GM21423 (cell line): ENCODE measurements around the gene GPRC5B.

Experiments
- ATAC-seq: cut with Tn5 transposase; IDR thresholded peaks from one replicate; pipeline ENCODE4 v1.9.1; 2021; ENCODE audit warnings: mild to moderate bottlenecking, moderate library complexity; ENCODE audit not compliant: unreplicated experiment

Gene GPRC5B

DNA sequence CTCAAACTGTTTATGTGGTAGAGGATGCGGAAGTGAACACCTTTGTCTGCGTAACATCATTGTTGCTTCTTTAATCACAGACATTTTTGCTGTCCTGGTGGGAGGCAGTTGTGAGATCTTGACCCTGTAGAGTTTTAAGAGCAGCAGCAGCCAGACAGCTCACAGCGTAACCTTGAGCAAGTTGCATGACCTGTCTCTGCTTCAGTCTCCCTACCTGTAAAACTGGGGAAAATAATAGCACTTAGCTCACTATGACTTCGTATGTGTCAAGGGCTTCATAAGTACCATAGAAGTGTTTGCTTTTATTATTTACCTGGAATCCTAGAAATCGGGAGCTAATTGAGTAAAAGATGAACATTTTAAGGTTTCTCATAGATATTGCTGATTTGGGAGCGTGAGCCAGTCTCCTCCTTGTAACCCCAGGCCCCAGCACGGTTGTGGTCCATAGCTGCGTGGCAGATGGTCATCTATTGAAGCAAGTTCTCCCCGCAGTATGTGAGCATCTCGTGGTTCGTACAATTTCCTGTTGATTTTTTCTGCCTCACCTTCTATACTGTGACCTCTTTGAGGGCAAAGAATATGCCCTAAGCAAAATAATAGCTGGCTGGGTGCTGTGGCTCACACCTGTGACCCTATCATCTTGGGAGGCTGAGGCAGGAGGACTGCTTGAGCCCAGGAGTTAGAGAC, 34.4 kb downstream of the GPRC5B start:
- no peak for ATAC-seq

DNA sequence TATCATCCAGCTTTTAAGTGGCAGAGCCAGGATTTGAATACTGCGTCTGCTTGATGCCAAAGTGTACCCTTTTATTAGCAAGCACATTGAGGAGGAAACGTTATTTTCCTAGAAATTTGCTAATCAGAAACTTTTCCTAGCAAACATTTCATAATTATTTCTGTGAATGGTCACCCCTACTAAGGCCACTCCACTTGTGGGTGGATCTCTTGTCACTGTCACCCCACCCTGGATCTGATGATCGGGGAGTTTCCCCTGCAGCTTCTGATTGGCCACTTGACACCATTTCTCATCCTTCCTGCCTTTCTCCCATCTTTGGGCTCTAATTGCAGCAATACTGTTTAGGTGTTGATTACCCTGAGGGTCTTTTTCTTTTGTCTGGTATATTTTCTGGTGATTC, 35.9 kb downstream of the GPRC5B start:
- ATAC-seq, result no peak

DNA sequence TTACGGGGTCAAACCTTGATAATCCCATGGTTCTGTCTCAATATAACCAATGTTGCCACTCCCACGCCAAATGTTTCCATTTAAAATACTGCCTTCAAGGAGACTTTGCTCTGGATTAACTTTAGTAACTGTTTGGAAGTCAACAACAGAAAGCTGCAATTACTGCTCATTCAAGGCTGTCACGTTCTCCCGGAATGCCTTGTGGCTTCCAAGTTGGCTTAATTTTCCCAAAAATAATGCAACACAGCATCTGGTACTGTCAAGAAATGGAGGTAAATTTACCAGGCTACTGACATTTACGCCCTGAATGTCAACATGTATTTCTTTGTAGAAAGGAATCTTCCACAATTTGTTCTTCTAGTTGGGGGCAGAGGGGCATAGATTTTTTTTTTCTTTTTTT, 38.2 kb downstream of the GPRC5B start:
- no peak for ATAC-seq

DNA sequence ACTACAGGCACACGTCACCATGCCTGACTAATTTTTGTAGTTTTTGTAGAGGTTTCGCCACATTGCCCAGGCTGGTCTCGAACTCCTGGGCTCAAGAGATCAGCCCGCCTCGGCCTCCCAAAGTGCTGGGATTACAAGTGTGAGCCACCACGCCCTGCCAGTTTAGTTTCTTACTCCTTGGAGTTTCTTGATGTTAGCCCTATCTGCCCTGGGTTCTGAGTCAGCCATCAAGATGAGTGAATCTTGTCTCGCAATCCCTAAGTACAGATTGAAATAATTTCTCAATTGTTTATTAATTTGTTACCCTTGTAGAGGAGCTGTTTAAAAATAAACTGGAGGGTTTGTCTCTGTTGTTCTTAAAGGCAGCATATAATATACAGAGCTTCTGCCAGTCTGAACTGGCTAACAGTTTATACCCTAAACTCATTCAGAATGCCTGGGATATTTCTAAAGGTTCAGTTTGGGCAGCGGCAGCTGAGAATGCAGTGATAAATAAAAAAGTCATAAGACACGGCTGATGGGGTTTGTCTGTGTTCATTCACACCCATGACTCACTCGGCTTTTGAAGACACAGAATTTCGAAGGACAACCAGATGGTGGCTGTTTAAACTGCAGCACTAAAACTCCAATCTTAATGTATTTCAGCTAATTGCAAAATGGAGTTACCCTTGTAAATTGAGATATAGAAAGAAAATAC, 39.6 kb downstream of the GPRC5B start:
- ATAC-seq, result no peak

DNA sequence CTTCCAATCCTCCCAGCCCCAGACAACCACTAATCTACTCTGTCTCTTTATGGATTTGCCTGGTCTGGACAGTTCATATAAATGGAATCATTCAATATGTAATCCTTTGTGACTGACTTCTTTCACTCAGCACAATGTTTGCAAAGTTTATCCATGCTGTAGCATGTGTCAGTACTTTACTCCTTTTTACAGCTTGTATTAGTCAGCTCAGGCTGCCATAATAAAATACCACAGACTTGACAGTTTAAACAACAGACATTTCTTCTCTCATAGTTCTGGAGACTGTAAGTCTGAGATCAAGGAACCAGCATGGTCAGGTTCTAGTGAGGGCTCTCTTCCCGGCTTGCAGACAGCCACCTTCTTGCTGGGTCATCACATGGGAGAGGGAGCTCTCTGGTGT, 41.3 kb downstream of the GPRC5B start:
- ATAC-seq, result no peak

DNA sequence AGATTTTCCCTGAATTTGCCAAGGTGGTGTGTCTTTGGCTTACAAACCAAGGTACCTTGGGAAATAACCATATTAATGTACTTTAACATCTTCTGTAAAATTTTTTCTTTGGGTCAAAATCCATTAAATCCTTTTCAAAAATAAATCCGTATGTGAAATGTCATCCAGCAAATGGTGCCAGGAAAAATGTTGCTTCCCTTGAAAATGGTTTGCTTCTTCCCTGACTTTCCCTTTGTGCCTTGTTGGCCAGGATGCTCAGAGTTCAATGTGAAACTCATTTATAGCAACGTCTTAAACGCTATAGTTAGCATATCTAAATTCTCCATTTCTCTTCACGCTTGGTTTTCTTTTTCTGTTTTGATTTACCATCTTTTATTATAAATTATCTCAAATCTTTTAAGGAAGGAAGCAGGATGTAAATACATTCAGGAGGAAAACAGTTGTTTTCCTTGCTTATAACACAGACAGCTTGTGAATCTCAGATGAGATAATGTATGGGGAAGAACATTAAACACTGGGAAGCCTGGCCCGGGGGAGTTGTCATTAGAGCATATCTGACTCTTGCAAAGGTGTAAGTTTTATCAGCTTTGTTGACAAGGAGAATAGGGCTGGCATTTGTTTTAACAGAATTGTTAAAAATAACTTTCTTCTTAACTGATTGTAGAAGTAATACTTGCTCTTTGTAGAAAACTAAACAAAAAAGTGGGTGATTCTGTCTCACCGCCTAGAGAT, 42.1 kb downstream of the GPRC5B start:
- ATAC-seq, result no peak

DNA sequence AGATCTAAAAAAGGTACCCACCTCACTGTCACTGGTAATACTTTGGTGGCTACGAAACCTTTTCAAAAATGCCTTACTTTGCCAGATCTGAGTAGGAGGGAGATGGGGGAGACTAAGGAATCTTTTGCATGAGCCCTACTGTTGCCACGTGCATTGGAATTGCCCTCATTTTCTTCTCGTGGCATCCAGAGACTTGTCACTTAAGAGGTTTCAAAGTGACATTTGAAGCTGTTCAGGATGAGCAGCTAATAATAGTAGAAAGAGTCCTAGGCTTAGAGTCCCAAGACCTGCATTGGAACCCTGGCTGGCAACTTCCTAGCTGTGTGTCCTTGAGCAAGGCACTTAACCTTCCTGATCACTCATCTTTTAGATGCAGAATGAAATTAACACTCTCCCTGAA, 43.5 kb downstream of the GPRC5B start:
- ATAC-seq, result no peak

DNA sequence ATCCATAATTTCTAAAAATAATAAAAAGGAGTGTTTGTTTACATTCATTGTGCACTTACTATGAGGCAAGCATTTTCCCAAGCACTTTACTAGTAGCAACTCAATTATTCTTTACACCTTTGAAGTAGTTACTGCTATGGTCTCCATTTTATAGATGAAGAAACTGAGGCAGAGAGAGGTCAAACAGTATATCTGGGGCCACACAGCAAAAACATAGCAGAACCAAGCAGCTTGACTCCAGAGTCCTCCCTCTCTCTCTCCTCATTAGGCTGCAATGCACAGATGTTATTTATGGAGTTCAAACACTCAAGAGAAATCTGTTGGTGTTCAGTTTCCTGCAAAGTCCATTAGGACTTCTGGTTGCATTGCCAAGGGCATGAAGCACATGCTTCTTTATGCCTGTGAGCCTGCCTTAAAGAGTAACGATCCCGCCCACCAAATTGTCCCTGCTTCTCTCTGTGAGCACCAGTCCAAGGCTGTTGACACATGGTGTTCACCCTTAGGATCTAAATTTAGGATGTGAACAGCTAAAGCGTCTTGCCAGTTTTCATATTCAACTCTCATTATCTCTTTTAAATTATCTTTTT, 44.0 kb downstream of the GPRC5B start:
- no peak for ATAC-seq

DNA sequence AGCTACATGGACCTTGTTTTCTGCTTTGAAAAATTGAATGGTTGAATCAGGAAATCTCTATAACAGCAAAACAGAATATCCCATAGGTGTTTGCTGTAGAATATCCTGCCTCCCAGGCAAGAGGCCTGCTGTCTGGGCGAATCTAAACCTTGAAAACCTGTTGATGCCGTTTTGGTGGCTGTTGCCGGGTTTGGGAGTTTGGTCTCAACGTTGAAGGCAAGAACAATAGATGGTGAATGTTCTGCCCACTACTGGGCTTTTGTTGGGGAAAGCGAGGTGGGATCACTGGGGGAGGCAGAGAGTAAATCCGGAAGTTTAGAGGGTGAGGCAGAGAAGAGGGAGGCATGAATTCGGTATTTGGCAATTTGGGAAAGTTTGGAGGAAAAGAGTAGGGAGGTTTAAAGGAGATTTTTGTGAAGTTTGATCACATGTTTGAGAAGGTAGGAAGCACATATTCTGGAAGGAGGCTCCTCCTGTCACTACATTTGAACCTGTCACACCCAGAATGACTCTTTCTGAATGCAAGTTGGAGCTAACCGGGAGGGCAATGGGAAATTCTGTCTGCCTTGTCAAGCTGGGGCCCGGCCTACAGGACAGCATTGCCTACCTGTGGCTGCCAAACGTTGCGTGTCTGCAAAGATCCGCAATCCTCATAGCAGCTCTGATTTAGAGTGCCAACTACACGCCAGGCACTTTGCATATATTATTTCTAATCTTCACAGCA, 46.5 kb downstream of the GPRC5B start:
- ATAC-seq, result no peak

DNA sequence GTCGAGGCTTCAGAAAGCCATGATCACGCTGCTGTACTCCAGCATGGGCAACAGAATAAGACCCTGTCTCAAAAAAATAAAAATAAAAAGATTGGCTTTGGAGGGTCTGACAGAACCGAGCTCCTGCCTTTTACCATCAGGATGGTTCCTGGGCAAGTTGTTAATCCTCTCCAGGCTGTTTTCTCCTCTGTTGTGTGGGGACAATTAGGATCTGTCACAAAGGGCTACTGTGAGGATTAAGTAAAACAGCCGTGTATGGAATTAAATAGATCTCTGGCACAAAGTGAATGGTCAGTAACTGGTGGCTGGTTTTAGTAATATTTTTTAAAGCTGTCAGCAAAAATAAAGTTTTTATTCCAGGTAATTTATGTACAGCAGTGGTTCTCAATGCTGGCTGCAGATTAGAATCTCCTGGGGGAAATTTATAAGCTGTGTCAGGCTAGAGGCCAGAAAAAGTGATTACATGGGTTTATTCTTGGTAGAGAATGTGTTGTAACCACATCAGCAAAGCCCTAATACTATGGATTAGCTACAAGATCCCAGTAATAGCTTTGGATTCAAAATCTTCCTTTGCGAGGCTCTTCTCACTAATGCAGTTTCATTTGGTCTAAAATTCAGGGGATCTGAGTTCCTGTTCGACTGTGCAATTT, 47.2 kb downstream of the GPRC5B start:
- no peak for ATAC-seq

DNA sequence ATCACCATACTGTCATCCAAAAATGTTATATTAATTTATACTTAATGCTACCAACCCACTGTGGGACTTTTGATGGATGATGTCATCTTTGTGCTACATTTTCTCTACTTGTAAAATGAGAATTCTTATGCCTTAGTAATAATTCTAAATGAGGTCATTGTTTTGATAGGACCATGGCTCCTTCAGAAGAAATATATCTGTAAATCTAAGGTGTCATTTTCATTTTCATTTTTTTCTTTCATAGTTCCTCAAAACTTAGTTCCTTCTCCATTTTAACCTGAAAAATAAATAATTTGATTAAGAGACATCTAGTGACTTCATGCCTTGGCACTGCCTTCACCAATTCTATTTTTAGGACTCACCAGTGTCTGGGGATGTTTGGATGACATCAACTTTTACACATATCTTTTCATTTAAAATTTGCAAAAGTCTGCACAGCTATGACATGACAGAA, 48.7 kb downstream of the GPRC5B start:
- no peak for ATAC-seq

DNA sequence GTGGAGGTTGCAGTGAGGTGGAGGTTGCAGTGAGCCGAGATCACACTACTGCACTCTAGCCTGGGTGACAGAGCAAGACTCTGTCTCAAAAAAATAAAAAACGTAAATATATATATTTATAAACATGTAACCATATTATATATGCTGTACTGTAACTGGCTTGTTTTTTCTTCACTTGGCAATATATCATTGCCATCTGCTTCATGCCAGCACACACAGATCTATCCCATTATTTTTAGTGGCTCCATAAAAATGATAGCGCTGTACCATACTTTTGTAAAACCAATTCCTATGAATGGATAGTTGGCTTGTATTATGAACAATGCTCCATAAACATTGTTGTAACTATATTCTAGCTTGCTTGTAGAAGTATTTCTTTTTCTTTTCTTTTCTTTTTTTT, 49.5 kb downstream of the GPRC5B start:
- ATAC-seq, result no peak

DNA sequence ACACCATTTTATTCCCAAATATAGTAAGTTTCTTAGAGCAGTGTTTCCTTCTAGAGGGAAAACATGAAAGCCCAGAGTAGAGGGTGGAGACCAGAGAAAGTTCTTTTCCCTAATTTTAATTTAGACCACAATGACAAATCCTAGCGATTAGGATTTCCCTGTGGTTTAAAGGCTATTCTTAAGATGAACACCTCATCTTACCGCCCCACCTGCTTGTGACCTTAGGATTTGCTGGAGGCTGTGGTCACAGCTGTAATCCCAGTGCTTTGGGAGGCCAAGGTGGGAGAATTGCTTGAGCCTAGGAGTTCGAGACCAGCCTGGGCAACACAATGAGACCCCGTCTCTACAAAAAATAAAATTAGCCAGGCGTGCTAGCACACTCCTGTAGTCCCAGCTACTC, 51.1 kb downstream of the GPRC5B start:
- no peak for ATAC-seq

DNA sequence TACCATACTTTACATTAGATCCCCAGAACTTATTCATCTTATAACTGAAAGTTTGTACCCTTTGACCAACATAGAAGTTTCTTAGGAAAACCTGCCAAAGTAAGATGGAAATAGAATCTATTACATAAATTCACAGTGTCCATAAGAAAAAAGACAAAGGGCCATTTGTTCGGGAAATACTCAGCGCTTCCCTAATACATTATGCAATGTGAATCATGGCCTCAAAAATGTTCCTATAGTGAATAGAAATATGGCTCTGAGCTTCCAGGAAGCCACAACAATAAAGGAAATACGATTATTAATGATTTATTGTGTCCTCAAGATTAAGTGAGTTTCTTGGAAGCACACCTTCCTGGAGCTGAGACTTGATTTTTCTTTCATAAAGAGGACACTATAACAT, 51.5 kb downstream of the GPRC5B start:
- ATAC-seq, result no peak

DNA sequence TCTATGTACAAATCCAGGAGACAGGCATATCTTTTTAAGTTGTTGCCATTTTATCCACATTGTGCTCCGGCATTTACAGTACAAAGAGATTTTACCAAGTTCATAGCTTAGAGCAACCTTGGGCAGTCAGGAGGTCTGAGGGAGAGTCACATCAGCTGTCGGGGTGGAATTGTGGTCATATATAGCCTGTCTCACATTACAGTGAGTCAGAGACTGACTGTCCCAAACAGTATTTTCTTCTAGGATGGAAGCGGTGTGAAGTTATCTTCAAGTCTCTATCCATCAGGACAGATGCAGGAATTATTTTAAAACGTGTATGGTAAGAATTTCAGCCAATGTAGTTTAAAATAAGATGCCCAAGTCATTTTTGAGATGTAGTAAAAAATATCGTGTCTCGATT, 53.0 kb downstream of the GPRC5B start:
- no peak for ATAC-seq

DNA sequence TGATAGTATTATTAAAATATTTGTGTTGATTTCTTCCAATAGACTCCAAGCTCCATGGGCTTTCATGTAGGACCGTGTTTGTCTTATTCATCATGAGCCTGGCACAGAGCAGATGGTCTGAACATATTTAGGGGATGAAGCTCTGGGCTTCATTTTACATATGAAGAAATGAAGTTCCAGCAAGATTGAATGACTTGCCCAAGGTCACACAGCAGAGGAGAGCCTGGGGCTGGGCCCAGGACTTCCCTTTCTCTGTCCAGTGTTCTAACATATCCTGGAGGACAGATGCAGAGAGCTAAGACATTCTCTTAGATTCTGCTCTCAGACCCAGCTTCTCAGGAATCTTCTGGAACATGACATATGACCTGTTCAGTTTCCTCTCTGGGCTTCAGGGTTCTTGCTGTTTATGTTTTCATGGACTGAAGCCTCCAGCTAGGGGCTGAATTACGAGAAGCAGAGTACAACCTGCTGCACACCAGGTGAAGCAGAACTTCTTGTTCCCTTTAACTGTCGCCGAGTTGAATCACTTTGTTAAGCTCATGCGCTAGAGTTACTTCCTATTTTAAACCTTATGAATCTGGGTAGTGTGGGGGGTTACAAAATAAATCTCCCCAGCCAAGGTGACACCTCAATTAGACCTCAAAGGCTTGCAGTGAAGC, 53.6 kb downstream of the GPRC5B start:
- ATAC-seq, result no peak

DNA sequence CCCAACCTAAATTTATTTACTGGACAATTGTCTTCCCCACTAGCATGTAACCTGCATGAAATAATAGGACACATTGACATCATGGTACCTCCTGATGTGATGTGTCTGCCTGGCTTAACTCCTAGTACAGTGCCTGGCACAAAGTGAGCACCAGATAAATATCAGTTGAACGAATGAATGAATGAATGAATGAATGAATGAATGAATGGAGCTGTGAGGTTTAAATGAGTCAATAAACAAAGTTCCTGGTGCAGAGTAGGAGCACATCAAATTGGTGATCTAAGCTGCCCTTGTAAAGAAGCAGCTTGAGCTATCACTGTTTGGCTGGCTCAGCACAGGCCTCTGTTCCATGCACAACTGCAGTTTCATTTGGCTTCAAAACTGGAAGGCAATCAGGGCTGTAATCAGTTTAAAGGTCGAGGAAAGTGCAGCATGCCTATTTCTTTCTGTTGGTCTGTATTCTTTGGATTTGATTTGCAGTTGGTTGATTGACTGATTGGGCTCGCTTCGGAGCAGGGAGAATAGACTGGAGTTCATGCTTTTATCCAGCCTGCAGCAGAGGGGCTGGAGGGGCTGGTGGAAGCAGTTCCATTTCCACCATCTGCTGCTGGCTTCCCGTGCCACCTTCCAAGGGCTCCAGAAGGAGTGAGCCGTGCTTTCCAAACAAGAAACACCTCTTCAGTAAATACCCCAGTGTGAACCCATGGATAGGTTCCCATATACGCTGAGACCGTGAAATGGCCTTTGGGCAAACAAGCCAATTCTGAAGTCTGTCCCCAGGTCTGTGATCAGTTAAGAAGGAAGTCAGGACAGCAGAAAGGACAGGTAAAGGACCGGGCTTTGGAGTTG, 54.6 kb downstream of the GPRC5B start:
- ATAC-seq, result no peak

DNA sequence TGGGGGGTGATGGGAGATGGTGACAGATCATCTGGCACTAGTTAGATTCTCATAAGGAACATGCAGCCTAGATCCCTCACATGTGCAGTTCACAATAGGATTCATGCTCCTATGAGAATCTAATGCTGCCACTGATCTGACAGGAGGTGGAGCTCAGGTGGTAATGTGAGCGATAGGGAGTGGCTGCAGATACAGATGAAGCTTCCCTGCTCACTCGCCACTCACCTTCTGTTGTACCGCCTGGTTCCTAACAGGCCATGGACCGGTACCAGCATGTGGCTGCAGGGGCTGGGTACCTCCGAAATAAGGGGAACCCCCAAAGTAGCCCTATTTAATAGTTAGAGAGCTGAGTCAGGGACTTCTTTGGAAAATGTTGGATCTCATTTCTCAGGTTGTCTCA, 60.4 kb downstream of the GPRC5B start:
- ATAC-seq, result no peak

DNA sequence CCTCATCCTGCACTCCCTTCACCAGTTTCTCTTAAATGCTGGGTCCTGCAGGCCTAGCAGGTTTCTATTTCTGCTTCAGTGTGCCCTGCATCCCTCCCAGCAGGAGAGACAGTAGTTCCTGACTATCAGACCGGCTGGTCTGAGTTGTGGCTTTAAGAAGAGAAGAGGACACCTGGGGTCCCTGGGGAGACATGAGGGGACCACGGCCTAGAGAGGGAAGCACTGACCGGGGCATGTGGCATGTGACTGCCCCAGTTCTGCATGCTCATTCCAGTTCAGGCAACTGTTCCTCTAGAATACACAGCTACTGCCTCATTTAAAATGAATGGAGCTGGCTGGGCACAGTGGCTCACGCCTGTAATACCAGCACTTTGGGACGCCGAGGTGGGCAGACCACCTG, 61.3 kb downstream of the GPRC5B start:
- ATAC-seq, result no peak
